Neural progenitor cell (in vitro differentiated cells): ENCODE data around the gene VWF. TPM values are rescaled to one million over a fixed set of nuclear protein-coding genes. Genes with fewer than 3 reads are reported as not detected.

Experiments used
- DNase-seq: peaks from one replicate; pipeline ENCODE4 v3.0.0-alpha.2; 2016; ENCODE audit warnings: low spot score
- H2AFZ ChIP-seq: fragments of 200-600 bp; sonication (generic); replicated peaks from 2 replicates; pipeline ENCODE4 v1.6.1; 2016; ENCODE audit warnings: antibody characterized with exemption
- H3F3A ChIP-seq: fragments of 200-600 bp; sonication (generic); 2 replicates; pipeline ENCODE4 v1.6.1; 2016; ENCODE audit warnings: antibody characterized with exemption, low read depth
- H3K27ac ChIP-seq: fragments of 200-600 bp; sonication (generic); 2 replicates; pipeline ENCODE4 v1.5.1; 2016; ENCODE audit warnings: mild to moderate bottlenecking
- H3K27me3 ChIP-seq: fragments of 200-600 bp; sonication (generic); 2 replicates; pipeline ENCODE4 v1.6.1; 2016; ENCODE audit warnings: mild to moderate bottlenecking, moderate library complexity
- H3K36me3 ChIP-seq: fragments of 200-600 bp; sonication (generic); 2 replicates; pipeline ENCODE4 v1.5.1; 2016
- H3K4me1 ChIP-seq: fragments of 200-600 bp; sonication (generic); 2 replicates; pipeline ENCODE4 v1.6.1; 2016; ENCODE audit warnings: mixed run types
- H3K4me2 ChIP-seq: fragments of 200-600 bp; sonication (generic); 2 replicates; pipeline ENCODE4 v1.6.1; 2016
- H3K4me3 ChIP-seq: fragments of 200-600 bp; sonication (generic); 2 replicates; pipeline ENCODE4 v1.5.1; 2016
- H3K79me2 ChIP-seq: fragments of 200-600 bp; sonication (generic); 2 replicates; pipeline ENCODE4 v1.6.1; 2016; ENCODE audit warnings: low read depth
- H3K9ac ChIP-seq: fragments of 200-600 bp; sonication (generic); 2 replicates; pipeline ENCODE4 v1.6.1; 2016
- H3K9me3 ChIP-seq: fragments of 200-600 bp; sonication (generic); 2 replicates; pipeline ENCODE4 v1.5.1; 2016; ENCODE audit warnings: low read depth
- H4K20me1 ChIP-seq: fragments of 200-600 bp; sonication (generic); 2 replicates; pipeline ENCODE4 v1.6.1; 2016; ENCODE audit warnings: low read depth
- H3K27ac Mint-ChIP-seq: 3 replicates; pipeline ENCODE4 v1.8.0; 2021; ENCODE audit warnings: mixed read lengths
- H3K27me3 Mint-ChIP-seq: 2 replicates; pipeline ENCODE4 v1.8.0; 2022; ENCODE audit warnings: low read depth, mild to moderate bottlenecking, inconsistent platforms, moderate library complexity, mixed read lengths; ENCODE audit not compliant: insufficient read depth
- H3K36me3 Mint-ChIP-seq: 3 replicates; pipeline ENCODE4 v1.8.0; 2021; ENCODE audit warnings: mixed read lengths
- H3K4me1 Mint-ChIP-seq: 3 replicates; pipeline ENCODE4 v1.8.0; 2021; ENCODE audit warnings: mixed read lengths
- H3K4me3 Mint-ChIP-seq: 3 replicates; pipeline ENCODE4 v1.8.0; 2021; ENCODE audit warnings: mild to moderate bottlenecking, moderate library complexity, mixed read lengths
- H3K9me3 Mint-ChIP-seq: 3 replicates; pipeline ENCODE4 v1.8.0; 2020; ENCODE audit warnings: mixed read lengths
- CTCF ChIP-seq: fragments of 200-600 bp; sonication (generic); IDR thresholded peaks from 2 replicates; pipeline ENCODE4 v1.5.1; 2017; ENCODE audit warnings: antibody characterized with exemption, mild to moderate bottlenecking
- EZH2 ChIP-seq: fragments of 200-600 bp; sonication (generic); IDR thresholded peaks from 2 replicates; pipeline ENCODE4 v1.6.1; 2017; ENCODE audit warnings: antibody characterized with exemption, mild to moderate bottlenecking, moderate library complexity
- EZH2phosphoT487 ChIP-seq: fragments of 200-600 bp; sonication (generic); IDR thresholded peaks from 2 replicates; pipeline ENCODE4 v1.6.1; 2017; ENCODE audit warnings: antibody characterized with exemption
- total RNA-seq: library from RNA; depleted of rRNA; stranded (reverse); fragments of >200 nt; gene quantifications from 2 replicates; pipeline ENCODE4 v1.2.3, GENCODE V29; 2015; ENCODE audit warnings: low replicate concordance

VWF gene
- total RNA-seq, 1 donor from 2014 or later: 8.0 TPM

GRCh38 chr12:6112004-6112403 is 12.5 kb downstream of the VWF start:
- Histone ChIP-seq H3K4me2 (no peak overlapping the region), H3K27ac (no peak overlapping the region), H2AFZ (no peak overlapping the region), H3K9me3 (no peaks in the 10 kb centered on the region), H3K9ac (no peak overlapping the region), H3K4me1 (no peaks in the 10 kb centered on the region), H3K27me3 (no peaks in the 10 kb centered on the region), H3F3A (no peaks in the 10 kb centered on the region), H4K20me1 (no peaks in the 10 kb centered on the region), H3K79me2 (no peaks in the 10 kb centered on the region), H3K4me3 (no peak overlapping the region), H3K36me3 (no peaks in the 10 kb centered on the region)
- no peak for DNase-seq
- H3K9me3 Mint-ChIP-seq: peaks cover 6% of the 10 kb centered on the region
- H3K27me3 Mint-ChIP-seq: peaks cover 11% of the 10 kb centered on the region
- H3K4me3 Mint-ChIP-seq: no peak overlapping the region
- H3K36me3 Mint-ChIP-seq: peaks cover 2% of the 10 kb centered on the region
- H3K4me1 Mint-ChIP-seq: peaks cover 2% of the 10 kb centered on the region
- H3K27ac Mint-ChIP-seq: no peak overlapping the region
- TF ChIP-seq CTCF: no peak
- TF ChIP-seq EZH2: no peak
- TF ChIP-seq EZH2phosphoT487: no peak

GRCh38 chr12:6110006-6110405 is 14.5 kb downstream of the VWF start:
- TF ChIP-seq CTCF: no peak
- no peak for TF ChIP-seq EZH2phosphoT487
- TF ChIP-seq EZH2: no peak
- peaks cover 11% of the 10 kb centered on the region for H3K27me3 Mint-ChIP-seq
- Histone ChIP-seq H3K4me2 (no peak overlapping the region), H3K9ac (no peak overlapping the region), H3K27me3 (no peaks in the 10 kb centered on the region), H2AFZ (no peak overlapping the region), H3K27ac (no peak overlapping the region), H3K36me3 (no peaks in the 10 kb centered on the region), H3K79me2 (no peaks in the 10 kb centered on the region), H3F3A (no peaks in the 10 kb centered on the region), H3K4me3 (no peak overlapping the region), H3K4me1 (no peaks in the 10 kb centered on the region), H3K9me3 (no peaks in the 10 kb centered on the region), H4K20me1 (no peaks in the 10 kb centered on the region)
- DNase-seq: no peak
- H3K36me3 Mint-ChIP-seq: peaks cover 2% of the 10 kb centered on the region
- no peak overlapping the region for H3K4me3 Mint-ChIP-seq
- H3K4me1 Mint-ChIP-seq: no peaks in the 10 kb centered on the region
- no peak overlapping the region for H3K27ac Mint-ChIP-seq
- peaks cover 6% of the 10 kb centered on the region for H3K9me3 Mint-ChIP-seq

GRCh38 chr12:6106218-6106617 is 18.3 kb downstream of the VWF start:
- H3K27ac Mint-ChIP-seq: no peak overlapping the region
- Histone ChIP-seq H3K79me2 (no peaks in the 10 kb centered on the region), H3K4me2 (no peak overlapping the region), H3K27ac (no peak overlapping the region), H4K20me1 (no peaks in the 10 kb centered on the region), H2AFZ (no peak overlapping the region), H3K4me3 (no peak overlapping the region), H3K9me3 (no peaks in the 10 kb centered on the region), H3F3A (no peaks in the 10 kb centered on the region), H3K27me3 (no peaks in the 10 kb centered on the region), H3K9ac (no peak overlapping the region), H3K36me3 (no peaks in the 10 kb centered on the region), H3K4me1 (no peaks in the 10 kb centered on the region)
- H3K36me3 Mint-ChIP-seq: no peaks in the 10 kb centered on the region
- DNase-seq: no peak
- H3K27me3 Mint-ChIP-seq: peaks cover 6% of the 10 kb centered on the region
- H3K4me3 Mint-ChIP-seq: no peak overlapping the region
- no peaks in the 10 kb centered on the region for H3K4me1 Mint-ChIP-seq
- H3K9me3 Mint-ChIP-seq: peaks cover 9% of the 10 kb centered on the region
- TF ChIP-seq EZH2: no peak
- no peak for TF ChIP-seq CTCF
- TF ChIP-seq EZH2phosphoT487: no peak

- Histone ChIP-seq H3K27me3 (no peaks in the 10 kb centered on the region), H3K27ac (no peak overlapping the region), H3F3A (no peaks in the 10 kb centered on the region), H3K9me3 (no peaks in the 10 kb centered on the region), H3K4me3 (no peak overlapping the region), H4K20me1 (no peaks in the 10 kb centered on the region), H3K4me2 (no peak overlapping the region), H3K36me3 (no peaks in the 10 kb centered on the region), H2AFZ (no peak overlapping the region), H3K9ac (no peak overlapping the region), H3K4me1 (no peaks in the 10 kb centered on the region), H3K79me2 (no peaks in the 10 kb centered on the region)
- no peak overlapping the region for H3K4me3 Mint-ChIP-seq
- H3K4me1 Mint-ChIP-seq: no peaks in the 10 kb centered on the region
- no peak for TF ChIP-seq CTCF
- TF ChIP-seq EZH2phosphoT487: no peak
- no peak for TF ChIP-seq EZH2
- H3K27ac Mint-ChIP-seq: no peak overlapping the region
- peaks cover 5% of the 10 kb centered on the region for H3K27me3 Mint-ChIP-seq
- no peak for DNase-seq
- peaks cover 7% of the 10 kb centered on the region for H3K9me3 Mint-ChIP-seq
- H3K36me3 Mint-ChIP-seq: no peaks in the 10 kb centered on the region
These were observed 19.6 kb downstream of the VWF start for GRCh38 chr12:6104842-6105241.
